GM12878 (cell line): ENCODE results near the gene WNT11.

Experiments
- CEBPB ChIP-seq, 2 experiments: fragments of 150-350 bp in 1 of 2; IDR thresholded peaks; 2 replicates each; pipeline ENCODE4 v1.6.1; 2012 to 2014; ENCODE audit warnings: low read depth in 2 of 2, low read length in 2 of 2, borderline replicate concordance in 1 of 2, inconsistent platforms in 1 of 2
- EZH2 ChIP-seq: IDR thresholded peaks from 2 replicates; pipeline ENCODE4 v1.6.1; 2012; ENCODE audit warnings: low read depth, mild to moderate bottlenecking, control low read depth, inconsistent platforms, low read length, borderline replicate concordance; ENCODE audit not compliant: control insufficient read depth
- NRF1 ChIP-seq: conservative IDR thresholded peaks from 2 replicates; pipeline ENCODE4 v1.6.1; 2011; ENCODE audit warnings: mild to moderate bottlenecking, low read depth, low read length, improper control_type of control experiment
- POLR2AphosphoS5 ChIP-seq: IDR thresholded peaks from 2 replicates; pipeline ENCODE4 v1.6.1; 2011; ENCODE audit warnings: mild to moderate bottlenecking, low read length, inconsistent platforms
- RBBP5 ChIP-seq: fragments of 200-600 bp; sonication (generic); conservative IDR thresholded peaks from 2 replicates; pipeline ENCODE4 v1.6.1; 2016
- TAF1 ChIP-seq: IDR thresholded peaks from 2 replicates; pipeline ENCODE4 v1.6.1; 2011; ENCODE audit warnings: mild to moderate bottlenecking, low read depth, low read length, borderline replicate concordance
- TARDBP ChIP-seq: IDR thresholded peaks from 2 replicates; pipeline ENCODE4 v1.6.1; 2016; ENCODE audit warnings: borderline replicate concordance
- TF ChIP-seq, protein P1 (sequence below), 3 experiments: IDR thresholded peaks in 2 of 3; conservative IDR thresholded peaks in 1 of 3; 2 replicates each; pipeline ENCODE4 v1.5.1; 2011; ENCODE audit warnings: low read depth in 3 of 3, low read length in 3 of 3, mild to moderate bottlenecking in 3 of 3, control low read depth in 2 of 3, moderate library complexity in 2 of 3, inconsistent platforms in 1 of 3, mixed read lengths in 1 of 3; ENCODE audit not compliant: control insufficient read depth in 2 of 3, insufficient read depth in 1 of 3; ENCODE audit errors: extremely low read depth in 1 of 3
- TF ChIP-seq, protein P2 (sequence below): IDR thresholded peaks from 2 replicates; pipeline ENCODE4 v1.6.1; 2012; ENCODE audit warnings: low read depth, low read length, improper control_type of control experiment

DNA sequence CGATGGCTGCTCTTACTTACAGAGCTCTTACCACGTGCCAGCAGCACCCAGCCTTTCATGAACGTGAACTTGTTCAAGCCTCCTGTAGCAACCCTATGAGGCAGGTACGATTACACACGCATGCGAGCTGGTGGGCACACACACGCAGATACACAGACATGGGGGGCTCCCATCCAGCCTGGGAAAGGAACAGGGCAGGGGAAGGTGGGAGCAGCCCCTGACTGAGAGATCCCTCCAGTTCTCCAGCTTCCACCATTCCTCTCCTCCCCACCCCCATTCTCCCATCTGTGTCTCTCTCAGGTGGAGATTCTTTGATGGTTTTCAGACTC lies 37.6 kb upstream of the WNT11 start:
- TF ChIP-seq, protein P1, sequence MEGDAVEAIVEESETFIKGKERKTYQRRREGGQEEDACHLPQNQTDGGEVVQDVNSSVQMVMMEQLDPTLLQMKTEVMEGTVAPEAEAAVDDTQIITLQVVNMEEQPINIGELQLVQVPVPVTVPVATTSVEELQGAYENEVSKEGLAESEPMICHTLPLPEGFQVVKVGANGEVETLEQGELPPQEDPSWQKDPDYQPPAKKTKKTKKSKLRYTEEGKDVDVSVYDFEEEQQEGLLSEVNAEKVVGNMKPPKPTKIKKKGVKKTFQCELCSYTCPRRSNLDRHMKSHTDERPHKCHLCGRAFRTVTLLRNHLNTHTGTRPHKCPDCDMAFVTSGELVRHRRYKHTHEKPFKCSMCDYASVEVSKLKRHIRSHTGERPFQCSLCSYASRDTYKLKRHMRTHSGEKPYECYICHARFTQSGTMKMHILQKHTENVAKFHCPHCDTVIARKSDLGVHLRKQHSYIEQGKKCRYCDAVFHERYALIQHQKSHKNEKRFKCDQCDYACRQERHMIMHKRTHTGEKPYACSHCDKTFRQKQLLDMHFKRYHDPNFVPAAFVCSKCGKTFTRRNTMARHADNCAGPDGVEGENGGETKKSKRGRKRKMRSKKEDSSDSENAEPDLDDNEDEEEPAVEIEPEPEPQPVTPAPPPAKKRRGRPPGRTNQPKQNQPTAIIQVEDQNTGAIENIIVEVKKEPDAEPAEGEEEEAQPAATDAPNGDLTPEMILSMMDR (IDR thresholded peaks at IDR 0.05 in 2 of 3, conservative IDR thresholded peaks at IDR 0.05 in 1 of 3; ENCODE audit: control insufficient read depth in 2 of 3, extremely low read depth in 1 of 3, insufficient read depth in 1 of 3, low read depth in 3 of 3, low read length in 3 of 3) = no peak
- no peak for TF ChIP-seq TAF1
- no peak for TF ChIP-seq POLR2AphosphoS5
- TF ChIP-seq NRF1 = no peak
- no peak for TF ChIP-seq TARDBP
- TF ChIP-seq EZH2 = no peak
- no peak for TF ChIP-seq RBBP5
- TF ChIP-seq, protein P2, sequence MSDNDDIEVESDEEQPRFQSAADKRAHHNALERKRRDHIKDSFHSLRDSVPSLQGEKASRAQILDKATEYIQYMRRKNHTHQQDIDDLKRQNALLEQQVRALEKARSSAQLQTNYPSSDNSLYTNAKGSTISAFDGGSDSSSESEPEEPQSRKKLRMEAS = no peak
- no peak for TF ChIP-seq CEBPB (IDR thresholded peaks at IDR 0.05; ENCODE audit: borderline replicate concordance in 1 of 2, low read depth in 2 of 2, low read length in 2 of 2)
